Parathyroid adenoma (tissue), 2 donors: ENCODE data around the gene ANKRD10.

Experiments used
- H2AFZ ChIP-seq: fragments of 300-600 bp; sonication (generic); one replicate; pipeline ENCODE4 v1.7.0; 2017; ENCODE audit warnings: antibody characterized with exemption, mild to moderate bottlenecking
- H3K27ac ChIP-seq: fragments of 300-600 bp; sonication (generic); one replicate; pipeline ENCODE4 v1.7.0; 2017
- H3K27me3 ChIP-seq: fragments of 300-600 bp; sonication (generic); one replicate; pipeline ENCODE4 v1.7.0; 2017; ENCODE audit warnings: low read length; ENCODE audit not compliant: control insufficient read depth, insufficient read depth
- H3K36me3 ChIP-seq: fragments of 300-600 bp; sonication (generic); one replicate; pipeline ENCODE4 v1.7.0; 2017; ENCODE audit warnings: low read length; ENCODE audit not compliant: control insufficient read depth, insufficient read depth
- H3K4me1 ChIP-seq: fragments of 300-600 bp; sonication (generic); one replicate; pipeline ENCODE4 v1.7.0; 2017; ENCODE audit warnings: control low read depth
- H3K4me2 ChIP-seq: fragments of 300-600 bp; sonication (generic); one replicate; pipeline ENCODE4 v1.7.0; 2017; ENCODE audit warnings: low read length
- H3K4me3 ChIP-seq: fragments of 300-600 bp; sonication (generic); one replicate; pipeline ENCODE4 v1.7.0; 2017; ENCODE audit warnings: low read depth, low read length
- H3K79me2 ChIP-seq: fragments of 300-600 bp; sonication (generic); one replicate; pipeline ENCODE4 v1.7.0; 2017; ENCODE audit warnings: control low read depth
- H3K9ac ChIP-seq: fragments of 300-600 bp; sonication (generic); one replicate; pipeline ENCODE4 v1.7.0; 2017; ENCODE audit warnings: mild to moderate bottlenecking
- H3K9me3 ChIP-seq: fragments of 300-600 bp; sonication (generic); one replicate; pipeline ENCODE4 v1.7.0; 2017; ENCODE audit warnings: low read length; ENCODE audit not compliant: control insufficient read depth
- TF ChIP-seq, protein P1 (sequence below): fragments of 300-600 bp; sonication (generic); IDR thresholded peaks from one replicate; pipeline ENCODE4 v1.7.0; 2017; ENCODE audit warnings: antibody characterized with exemption, mild to moderate bottlenecking
- donor health status: primary hyperparathyroidism.

ANKRD10 gene

DNA sequence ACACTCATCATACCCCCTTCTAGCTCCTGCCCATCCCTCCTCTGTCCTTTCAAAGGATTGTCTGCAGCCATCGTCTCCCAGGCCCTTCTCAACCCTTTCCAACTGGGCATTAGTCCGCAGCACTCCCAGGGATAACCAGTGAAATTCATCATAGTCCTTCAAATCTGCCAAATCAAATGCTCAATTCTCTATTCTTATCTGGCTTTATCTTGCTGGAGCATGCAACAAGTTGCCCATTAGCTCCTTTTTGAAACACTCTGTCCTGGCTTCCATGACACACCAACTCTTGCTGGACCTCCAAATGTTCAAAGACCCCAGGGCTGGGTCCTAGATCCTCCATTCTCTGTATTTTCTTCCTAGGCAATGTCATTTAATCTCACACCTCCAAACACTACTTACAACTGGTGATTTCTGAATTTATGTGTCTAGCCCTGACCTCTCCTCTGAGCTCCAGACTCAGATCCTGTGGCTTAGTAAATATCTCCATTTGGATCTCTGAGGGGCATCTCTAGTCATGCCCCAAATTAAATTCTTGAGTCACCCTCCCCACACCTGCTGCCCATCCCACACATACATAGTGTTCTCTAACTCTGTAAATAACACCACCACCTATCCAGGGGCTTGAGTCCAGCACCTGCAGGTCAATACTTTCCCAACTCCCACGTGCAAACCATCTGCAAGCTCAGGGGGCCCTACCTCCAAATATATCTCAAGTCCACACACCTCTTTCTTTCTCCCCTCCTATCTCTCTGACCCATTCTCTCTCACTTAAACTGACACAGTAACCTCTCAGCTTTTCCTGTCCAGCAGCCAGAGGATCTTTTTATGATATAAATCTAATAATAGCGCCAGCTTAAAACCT, 9.1 kb upstream of the ANKRD10 start:
- no peaks in the 10 kb centered on the region for H3K9me3 ChIP-seq
- no peak overlapping the region for H3K4me3 ChIP-seq
- H3K4me1 ChIP-seq = no peaks in the 10 kb centered on the region
- H3K4me2 ChIP-seq = no peak overlapping the region
- no peak overlapping the region for H3K9ac ChIP-seq
- TF ChIP-seq, protein P1, sequence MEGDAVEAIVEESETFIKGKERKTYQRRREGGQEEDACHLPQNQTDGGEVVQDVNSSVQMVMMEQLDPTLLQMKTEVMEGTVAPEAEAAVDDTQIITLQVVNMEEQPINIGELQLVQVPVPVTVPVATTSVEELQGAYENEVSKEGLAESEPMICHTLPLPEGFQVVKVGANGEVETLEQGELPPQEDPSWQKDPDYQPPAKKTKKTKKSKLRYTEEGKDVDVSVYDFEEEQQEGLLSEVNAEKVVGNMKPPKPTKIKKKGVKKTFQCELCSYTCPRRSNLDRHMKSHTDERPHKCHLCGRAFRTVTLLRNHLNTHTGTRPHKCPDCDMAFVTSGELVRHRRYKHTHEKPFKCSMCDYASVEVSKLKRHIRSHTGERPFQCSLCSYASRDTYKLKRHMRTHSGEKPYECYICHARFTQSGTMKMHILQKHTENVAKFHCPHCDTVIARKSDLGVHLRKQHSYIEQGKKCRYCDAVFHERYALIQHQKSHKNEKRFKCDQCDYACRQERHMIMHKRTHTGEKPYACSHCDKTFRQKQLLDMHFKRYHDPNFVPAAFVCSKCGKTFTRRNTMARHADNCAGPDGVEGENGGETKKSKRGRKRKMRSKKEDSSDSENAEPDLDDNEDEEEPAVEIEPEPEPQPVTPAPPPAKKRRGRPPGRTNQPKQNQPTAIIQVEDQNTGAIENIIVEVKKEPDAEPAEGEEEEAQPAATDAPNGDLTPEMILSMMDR = no peak
- H3K79me2 ChIP-seq = no peaks in the 10 kb centered on the region
- H3K27me3 ChIP-seq = no peaks in the 10 kb centered on the region
- no peak overlapping the region for H3K27ac ChIP-seq
- H2AFZ ChIP-seq = no peak overlapping the region
- H3K36me3 ChIP-seq = no peaks in the 10 kb centered on the region

DNA sequence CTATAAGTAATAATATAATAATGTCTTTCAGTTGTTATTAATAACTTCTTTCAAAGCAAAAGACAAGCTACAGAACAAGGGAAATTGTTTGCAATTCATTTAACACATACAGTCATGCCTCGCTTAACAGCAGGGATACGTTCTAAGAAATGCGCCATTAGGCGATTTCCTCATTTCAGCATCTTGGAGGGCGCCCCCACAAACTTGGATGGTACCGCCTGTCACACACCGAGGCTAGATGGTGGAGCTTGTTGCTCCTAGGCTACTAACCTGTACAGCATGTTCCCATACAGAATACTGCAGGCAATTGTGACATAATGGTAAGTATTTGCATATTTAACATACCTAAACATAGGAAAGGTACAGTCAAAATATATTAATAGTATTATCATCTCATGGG, 8.2 kb upstream of the ANKRD10 start:
- H3K4me2 ChIP-seq = no peak overlapping the region
- H3K4me3 ChIP-seq = no peak overlapping the region
- TF ChIP-seq, protein P1 = no peak
- no peak overlapping the region for H3K9ac ChIP-seq
- no peaks in the 10 kb centered on the region for H3K27me3 ChIP-seq
- no peak overlapping the region for H3K27ac ChIP-seq
- no peaks in the 10 kb centered on the region for H3K4me1 ChIP-seq
- H3K9me3 ChIP-seq = no peaks in the 10 kb centered on the region
- H2AFZ ChIP-seq = no peak overlapping the region
- no peaks in the 10 kb centered on the region for H3K36me3 ChIP-seq
- no peaks in the 10 kb centered on the region for H3K79me2 ChIP-seq

DNA sequence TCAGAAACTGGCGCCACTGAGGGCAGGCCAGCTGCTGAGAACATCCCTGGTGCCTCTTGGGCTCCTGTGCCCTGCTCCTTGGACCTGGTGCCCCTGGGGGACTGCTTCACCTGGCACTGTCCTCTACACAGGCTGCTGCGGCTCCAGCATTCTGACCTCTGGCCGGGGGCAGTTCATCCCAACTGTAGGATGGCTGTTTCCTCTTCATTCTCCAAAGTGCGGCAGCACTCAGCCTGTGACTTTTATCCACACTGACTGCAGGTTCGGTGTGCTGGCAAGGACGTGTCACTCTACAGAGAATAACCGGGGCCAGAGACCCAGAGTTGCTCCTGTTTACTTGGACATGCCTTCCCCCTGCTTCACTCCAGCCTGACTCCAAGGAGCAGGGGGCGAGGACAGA, 7.6 kb upstream of the ANKRD10 start:
- Histone ChIP-seq H2AFZ (no peak overlapping the region), H3K27ac (no peak overlapping the region), H3K4me1 (no peaks in the 10 kb centered on the region), H3K36me3 (no peaks in the 10 kb centered on the region), H3K9ac (no peak overlapping the region), H3K4me3 (no peak overlapping the region), H3K9me3 (no peaks in the 10 kb centered on the region), H3K27me3 (no peaks in the 10 kb centered on the region), H3K79me2 (no peaks in the 10 kb centered on the region), H3K4me2 (no peak overlapping the region)
- TF ChIP-seq, protein P1 = no peak

DNA sequence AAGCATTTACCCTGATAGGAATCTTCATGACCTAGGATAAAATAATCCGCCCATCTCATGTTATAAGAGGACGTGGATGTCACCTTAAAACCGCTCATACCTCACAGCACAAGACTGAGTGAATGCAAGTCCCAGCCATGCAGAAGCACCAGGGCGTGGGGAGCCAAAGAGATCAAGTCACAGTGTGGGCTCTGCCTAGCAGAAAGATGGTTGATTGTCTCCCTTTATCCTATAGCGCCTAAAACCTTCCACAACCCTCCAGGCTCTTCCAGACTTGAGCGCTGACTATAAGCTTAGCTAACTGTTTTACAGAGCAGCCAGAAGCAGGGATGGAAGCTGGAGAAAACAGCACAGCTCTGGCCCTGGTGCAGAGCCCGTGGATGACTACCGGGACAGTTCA, 6.8 kb upstream of the ANKRD10 start:
- TF ChIP-seq, protein P1 = no peak
- H3K79me2 ChIP-seq = no peaks in the 10 kb centered on the region
- H3K4me1 ChIP-seq = no peaks in the 10 kb centered on the region
- H3K27me3 ChIP-seq = no peaks in the 10 kb centered on the region
- H3K4me2 ChIP-seq = no peak overlapping the region
- H3K4me3 ChIP-seq = no peak overlapping the region
- no peak overlapping the region for H3K9ac ChIP-seq
- no peaks in the 10 kb centered on the region for H3K36me3 ChIP-seq
- no peaks in the 10 kb centered on the region for H3K9me3 ChIP-seq
- no peak overlapping the region for H2AFZ ChIP-seq
- no peak overlapping the region for H3K27ac ChIP-seq

DNA sequence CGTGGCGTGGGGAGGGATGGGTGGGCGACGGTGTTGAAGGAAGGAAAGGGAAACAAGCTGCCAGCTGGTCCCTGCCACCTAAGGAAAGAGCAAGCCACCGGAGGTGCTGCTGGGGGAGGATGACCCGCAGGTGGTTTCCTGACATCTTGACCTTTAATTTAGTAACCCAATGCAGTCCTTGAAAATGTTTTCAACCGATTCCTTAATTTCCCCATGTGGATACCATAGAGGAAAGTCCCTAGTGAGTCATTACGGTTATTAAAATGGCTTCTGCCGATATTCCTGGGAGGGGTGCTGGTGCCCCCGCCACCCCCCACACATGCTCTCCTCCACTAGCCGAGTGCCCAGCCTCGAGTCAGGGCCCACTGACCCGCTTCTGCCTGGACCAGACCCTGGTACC, 6.3 kb upstream of the ANKRD10 start:
- H3K4me1 ChIP-seq = no peaks in the 10 kb centered on the region
- no peaks in the 10 kb centered on the region for H3K79me2 ChIP-seq
- no peak overlapping the region for H2AFZ ChIP-seq
- H3K9ac ChIP-seq = no peak overlapping the region
- no peaks in the 10 kb centered on the region for H3K27me3 ChIP-seq
- no peaks in the 10 kb centered on the region for H3K9me3 ChIP-seq
- no peak overlapping the region for H3K4me2 ChIP-seq
- TF ChIP-seq, protein P1 = no peak
- no peak overlapping the region for H3K4me3 ChIP-seq
- no peak overlapping the region for H3K27ac ChIP-seq
- no peaks in the 10 kb centered on the region for H3K36me3 ChIP-seq
